GM23338 (cell line): ENCODE data around the gene SP8. TPM values are rescaled to one million over a fixed set of nuclear protein-coding genes. Genes with fewer than 3 reads are reported as not detected.

ENCODE experiments used
- ATAC-seq: fragments of 200-7000 bp; cut with Tn5 transposase; 3 replicates; pipeline ENCODE4 v1.9.1; 2020
- DNase-seq: peaks from one replicate; pipeline ENCODE4 v3.0.0-alpha.2; 2015; ENCODE audit warnings: low spot score
- H2AFZ ChIP-seq: fragments of 200-600 bp; sonication (generic); 2 replicates; pipeline ENCODE4 v1.8.0; 2016; ENCODE audit warnings: antibody characterized with exemption, mild to moderate bottlenecking, moderate library complexity
- H3F3A ChIP-seq: fragments of 200-600 bp; sonication (generic); replicated peaks from 2 replicates; pipeline ENCODE4 v1.8.0; 2017; ENCODE audit warnings: antibody characterized with exemption, mixed run types, low read depth
- H3K27ac ChIP-seq: fragments of 200-600 bp; sonication (generic); 2 replicates; pipeline ENCODE4 v1.6.1; 2016; ENCODE audit warnings: low read depth
- H3K27me3 ChIP-seq: fragments of 200-600 bp; sonication (generic); 2 replicates; pipeline ENCODE4 v1.8.0; 2016; ENCODE audit warnings: mild to moderate bottlenecking, mixed run types, moderate library complexity; ENCODE audit not compliant: insufficient read depth
- H3K36me3 ChIP-seq: fragments of 200-600 bp; sonication (generic); 2 replicates; pipeline ENCODE4 v1.8.0; 2016; ENCODE audit warnings: mild to moderate bottlenecking; ENCODE audit not compliant: insufficient read depth
- H3K4me1 ChIP-seq: fragments of 200-600 bp; sonication (generic); 2 replicates; pipeline ENCODE4 v1.8.0; 2016; ENCODE audit warnings: mild to moderate bottlenecking, moderate library complexity; ENCODE audit not compliant: insufficient read depth
- H3K4me2 ChIP-seq: fragments of 200-600 bp; sonication (generic); 2 replicates; pipeline ENCODE4 v1.7.1; 2017; ENCODE audit warnings: mixed run types
- H3K4me3 ChIP-seq: fragments of 200-600 bp; sonication (generic); 2 replicates; pipeline ENCODE4 v1.6.1; 2016; ENCODE audit warnings: mixed run types
- H3K79me2 ChIP-seq: fragments of 200-600 bp; sonication (generic); replicated peaks from 2 replicates; pipeline ENCODE4 v1.8.0; 2017; ENCODE audit warnings: mild to moderate bottlenecking; ENCODE audit not compliant: insufficient read depth
- H3K9me2 ChIP-seq: fragments of 200-600 bp; sonication (generic); 2 replicates; pipeline ENCODE4 v1.8.0; 2017; ENCODE audit not compliant: insufficient read depth
- H4K20me1 ChIP-seq: fragments of 200-600 bp; sonication (generic); replicated peaks from 2 replicates; pipeline ENCODE4 v1.8.0; 2017; ENCODE audit warnings: mild to moderate bottlenecking; ENCODE audit not compliant: insufficient read depth
- H3K27ac Mint-ChIP-seq: 2 replicates; pipeline ENCODE4 v1.8.0; 2020; ENCODE audit warnings: inconsistent platforms, mild to moderate bottlenecking, moderate library complexity, mixed read lengths
- H3K27me3 Mint-ChIP-seq: 3 replicates; pipeline ENCODE4 v1.8.0; 2022; ENCODE audit warnings: low read depth, mild to moderate bottlenecking, moderate library complexity, mixed read lengths, inconsistent platforms; ENCODE audit not compliant: insufficient read depth, poor library complexity
- H3K36me3 Mint-ChIP-seq: 3 replicates; pipeline ENCODE4 v1.8.0; 2021; ENCODE audit warnings: low read depth, mild to moderate bottlenecking, inconsistent platforms, moderate library complexity, mixed read lengths
- H3K4me1 Mint-ChIP-seq: 3 replicates; pipeline ENCODE4 v1.8.0; 2020; ENCODE audit warnings: mild to moderate bottlenecking, inconsistent platforms, mixed read lengths
- H3K4me3 Mint-ChIP-seq: 3 replicates; pipeline ENCODE4 v1.8.0; 2021; ENCODE audit warnings: moderate library complexity, mild to moderate bottlenecking, inconsistent platforms, mixed read lengths
- H3K9me3 Mint-ChIP-seq: 3 replicates; pipeline ENCODE4 v1.8.0; 2020; ENCODE audit warnings: moderate library complexity, mild to moderate bottlenecking, inconsistent platforms, mixed read lengths
- CREB1 ChIP-seq: fragments of 250-450 bp; sonication (Bioruptor Pico); IDR thresholded peaks from 2 replicates; pipeline ENCODE4 v1.5.0; 2020; ENCODE audit warnings: low read depth, mild to moderate bottlenecking, moderate library complexity
- EZH2 ChIP-seq: fragments of 200-600 bp; sonication (generic); IDR thresholded peaks from one replicate; pipeline ENCODE4 v1.8.0; 2017; ENCODE audit warnings: antibody characterized with exemption, mild to moderate bottlenecking, low read depth; ENCODE audit not compliant: unreplicated experiment
- EZH2phosphoT487 ChIP-seq: fragments of 200-600 bp; sonication (generic); IDR thresholded peaks from one replicate; pipeline ENCODE4 v1.8.1; 2018; ENCODE audit warnings: antibody characterized with exemption; ENCODE audit not compliant: unreplicated experiment
- JUNB ChIP-seq: IDR thresholded peaks from one replicate; pipeline ENCODE4 v1.6.1; 2016; ENCODE audit warnings: antibody characterized with exemption; ENCODE audit not compliant: unreplicated experiment
- NANOG ChIP-seq: IDR thresholded peaks from 2 replicates; pipeline ENCODE4 v1.6.1; 2016; ENCODE audit warnings: antibody characterized with exemption, borderline replicate concordance
- POLR2AphosphoS5 ChIP-seq: IDR thresholded peaks from 2 replicates; pipeline ENCODE4 v1.6.1; 2016; ENCODE audit warnings: antibody characterized with exemption, low read depth
- STAT1 ChIP-seq: IDR thresholded peaks from one replicate; pipeline ENCODE4 v1.6.1; 2016; ENCODE audit warnings: antibody characterized with exemption; ENCODE audit not compliant: unreplicated experiment
- ZNF114 ChIP-seq: fragments of 250-450 bp; sonication (Bioruptor Pico); IDR thresholded peaks from 2 replicates; pipeline ENCODE4 v1.5.0; 2020; ENCODE audit warnings: mild to moderate bottlenecking, moderate library complexity
- ZNF331 ChIP-seq: fragments of 250-450 bp; sonication (Bioruptor Pico); IDR thresholded peaks from 2 replicates; pipeline ENCODE4 v1.5.0; 2020; ENCODE audit warnings: low read depth, mild to moderate bottlenecking, moderate library complexity
- polyA plus RNA-seq: library from polyadenylated mRNA; unstranded; fragments of >200 nt; fragmentation: Nextera tagmentation; extraction: Ambion mirVana; gene quantifications from 2 replicates; pipeline ENCODE4 v1.2.1, GENCODE V29; 2016
- total RNA-seq: library from RNA; depleted of rRNA; stranded (reverse); fragments of >200 nt; shearing (Covaris generic); gene quantifications from 2 replicates; pipeline ENCODE4 v1.2.3, GENCODE V29; 2014
- TF ChIP-seq, protein P1 (sequence below): IDR thresholded peaks from 2 replicates; pipeline ENCODE4 v1.6.1; 2016; ENCODE audit warnings: antibody characterized with exemption
- TF ChIP-seq, protein P2 (sequence below): fragments of 250-450 bp; sonication (Bioruptor Pico); IDR thresholded peaks from 2 replicates; pipeline ENCODE4 v1.5.0; 2020; ENCODE audit warnings: mild to moderate bottlenecking, moderate library complexity
- TF ChIP-seq, protein P3 (sequence below), 2 experiments: fragments of 200-600 bp in 1 of 2; sonication (generic) in 1 of 2; conservative IDR thresholded peaks; 2 replicates each; pipeline versions ENCODE4 v1.5.1 to v1.6.1; 2016 to 2017; ENCODE audit warnings: antibody characterized with exemption in 2 of 2, low read depth in 2 of 2, mild to moderate bottlenecking in 2 of 2, moderate library complexity in 1 of 2
- TF ChIP-seq, protein P4 (sequence below): IDR thresholded peaks from one replicate; pipeline ENCODE4 v1.6.1; 2018; ENCODE audit warnings: antibody characterized with exemption; ENCODE audit not compliant: unreplicated experiment

SP8 gene
- total and polyA plus RNA-seq, 2 experiments from 2014 or later: 3.7 to 6.7 TPM

DNA sequence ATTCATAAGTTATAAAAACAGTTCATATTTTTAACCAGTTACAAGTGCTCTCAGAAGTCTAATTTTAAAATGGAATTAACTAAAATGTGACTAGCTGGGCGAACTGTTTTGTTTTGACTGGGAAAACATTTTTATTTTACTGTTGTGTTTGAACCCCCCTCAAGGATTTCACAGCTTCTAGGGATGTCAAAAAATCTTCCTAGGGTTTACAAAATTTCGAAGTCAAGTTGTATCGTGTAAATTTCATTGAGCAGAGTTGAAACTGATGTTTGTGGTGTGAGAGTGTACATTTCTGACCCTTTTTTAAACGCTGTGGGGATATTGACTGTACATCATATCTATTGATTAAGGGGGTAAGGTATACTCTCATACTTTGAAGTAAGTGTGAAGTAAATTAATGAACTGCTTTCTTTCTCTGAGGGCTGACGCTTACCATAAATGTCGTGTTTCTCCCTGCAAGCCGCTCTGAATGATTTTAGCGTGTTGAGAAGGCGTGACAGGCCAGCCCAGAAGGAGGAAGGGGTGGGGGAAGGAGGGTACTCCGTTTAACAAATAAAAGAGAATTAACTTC is 1.8 kb upstream of the SP8 start:
- Histone ChIP-seq H3K4me2 (peak overlapping the region; percentile 88), H3K79me2 (no peaks in the 10 kb centered on the region; the same call in 1 of the 2 replicates), H4K20me1 (no peaks in the 10 kb centered on the region), H3K4me3 (peak overlapping the region; percentile 63), H3K27me3 (peaks cover 88% of the 10 kb centered on the region), H3K9me2 (no peaks in the 10 kb centered on the region), H3F3A (peaks cover 15% of the 10 kb centered on the region), H3K27ac (no peak overlapping the region), H3K36me3 (no peaks in the 10 kb centered on the region), H2AFZ (no peak overlapping the region), H3K4me1 (peaks cover 62% of the 10 kb centered on the region)
- H3K27me3 Mint-ChIP-seq: peaks cover 70% of the 10 kb centered on the region
- peaks cover 3% of the 10 kb centered on the region; the same call in 2 of the 3 replicates for H3K36me3 Mint-ChIP-seq
- no peak for TF ChIP-seq EZH2
- TF ChIP-seq, protein P1, sequence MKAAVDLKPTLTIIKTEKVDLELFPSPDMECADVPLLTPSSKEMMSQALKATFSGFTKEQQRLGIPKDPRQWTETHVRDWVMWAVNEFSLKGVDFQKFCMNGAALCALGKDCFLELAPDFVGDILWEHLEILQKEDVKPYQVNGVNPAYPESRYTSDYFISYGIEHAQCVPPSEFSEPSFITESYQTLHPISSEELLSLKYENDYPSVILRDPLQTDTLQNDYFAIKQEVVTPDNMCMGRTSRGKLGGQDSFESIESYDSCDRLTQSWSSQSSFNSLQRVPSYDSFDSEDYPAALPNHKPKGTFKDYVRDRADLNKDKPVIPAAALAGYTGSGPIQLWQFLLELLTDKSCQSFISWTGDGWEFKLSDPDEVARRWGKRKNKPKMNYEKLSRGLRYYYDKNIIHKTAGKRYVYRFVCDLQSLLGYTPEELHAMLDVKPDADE: no peak
- no peak for TF ChIP-seq POLR2AphosphoS5
- no peak for TF ChIP-seq ZNF114 (CRISPR knock-in tag)
- TF ChIP-seq, protein P2, sequence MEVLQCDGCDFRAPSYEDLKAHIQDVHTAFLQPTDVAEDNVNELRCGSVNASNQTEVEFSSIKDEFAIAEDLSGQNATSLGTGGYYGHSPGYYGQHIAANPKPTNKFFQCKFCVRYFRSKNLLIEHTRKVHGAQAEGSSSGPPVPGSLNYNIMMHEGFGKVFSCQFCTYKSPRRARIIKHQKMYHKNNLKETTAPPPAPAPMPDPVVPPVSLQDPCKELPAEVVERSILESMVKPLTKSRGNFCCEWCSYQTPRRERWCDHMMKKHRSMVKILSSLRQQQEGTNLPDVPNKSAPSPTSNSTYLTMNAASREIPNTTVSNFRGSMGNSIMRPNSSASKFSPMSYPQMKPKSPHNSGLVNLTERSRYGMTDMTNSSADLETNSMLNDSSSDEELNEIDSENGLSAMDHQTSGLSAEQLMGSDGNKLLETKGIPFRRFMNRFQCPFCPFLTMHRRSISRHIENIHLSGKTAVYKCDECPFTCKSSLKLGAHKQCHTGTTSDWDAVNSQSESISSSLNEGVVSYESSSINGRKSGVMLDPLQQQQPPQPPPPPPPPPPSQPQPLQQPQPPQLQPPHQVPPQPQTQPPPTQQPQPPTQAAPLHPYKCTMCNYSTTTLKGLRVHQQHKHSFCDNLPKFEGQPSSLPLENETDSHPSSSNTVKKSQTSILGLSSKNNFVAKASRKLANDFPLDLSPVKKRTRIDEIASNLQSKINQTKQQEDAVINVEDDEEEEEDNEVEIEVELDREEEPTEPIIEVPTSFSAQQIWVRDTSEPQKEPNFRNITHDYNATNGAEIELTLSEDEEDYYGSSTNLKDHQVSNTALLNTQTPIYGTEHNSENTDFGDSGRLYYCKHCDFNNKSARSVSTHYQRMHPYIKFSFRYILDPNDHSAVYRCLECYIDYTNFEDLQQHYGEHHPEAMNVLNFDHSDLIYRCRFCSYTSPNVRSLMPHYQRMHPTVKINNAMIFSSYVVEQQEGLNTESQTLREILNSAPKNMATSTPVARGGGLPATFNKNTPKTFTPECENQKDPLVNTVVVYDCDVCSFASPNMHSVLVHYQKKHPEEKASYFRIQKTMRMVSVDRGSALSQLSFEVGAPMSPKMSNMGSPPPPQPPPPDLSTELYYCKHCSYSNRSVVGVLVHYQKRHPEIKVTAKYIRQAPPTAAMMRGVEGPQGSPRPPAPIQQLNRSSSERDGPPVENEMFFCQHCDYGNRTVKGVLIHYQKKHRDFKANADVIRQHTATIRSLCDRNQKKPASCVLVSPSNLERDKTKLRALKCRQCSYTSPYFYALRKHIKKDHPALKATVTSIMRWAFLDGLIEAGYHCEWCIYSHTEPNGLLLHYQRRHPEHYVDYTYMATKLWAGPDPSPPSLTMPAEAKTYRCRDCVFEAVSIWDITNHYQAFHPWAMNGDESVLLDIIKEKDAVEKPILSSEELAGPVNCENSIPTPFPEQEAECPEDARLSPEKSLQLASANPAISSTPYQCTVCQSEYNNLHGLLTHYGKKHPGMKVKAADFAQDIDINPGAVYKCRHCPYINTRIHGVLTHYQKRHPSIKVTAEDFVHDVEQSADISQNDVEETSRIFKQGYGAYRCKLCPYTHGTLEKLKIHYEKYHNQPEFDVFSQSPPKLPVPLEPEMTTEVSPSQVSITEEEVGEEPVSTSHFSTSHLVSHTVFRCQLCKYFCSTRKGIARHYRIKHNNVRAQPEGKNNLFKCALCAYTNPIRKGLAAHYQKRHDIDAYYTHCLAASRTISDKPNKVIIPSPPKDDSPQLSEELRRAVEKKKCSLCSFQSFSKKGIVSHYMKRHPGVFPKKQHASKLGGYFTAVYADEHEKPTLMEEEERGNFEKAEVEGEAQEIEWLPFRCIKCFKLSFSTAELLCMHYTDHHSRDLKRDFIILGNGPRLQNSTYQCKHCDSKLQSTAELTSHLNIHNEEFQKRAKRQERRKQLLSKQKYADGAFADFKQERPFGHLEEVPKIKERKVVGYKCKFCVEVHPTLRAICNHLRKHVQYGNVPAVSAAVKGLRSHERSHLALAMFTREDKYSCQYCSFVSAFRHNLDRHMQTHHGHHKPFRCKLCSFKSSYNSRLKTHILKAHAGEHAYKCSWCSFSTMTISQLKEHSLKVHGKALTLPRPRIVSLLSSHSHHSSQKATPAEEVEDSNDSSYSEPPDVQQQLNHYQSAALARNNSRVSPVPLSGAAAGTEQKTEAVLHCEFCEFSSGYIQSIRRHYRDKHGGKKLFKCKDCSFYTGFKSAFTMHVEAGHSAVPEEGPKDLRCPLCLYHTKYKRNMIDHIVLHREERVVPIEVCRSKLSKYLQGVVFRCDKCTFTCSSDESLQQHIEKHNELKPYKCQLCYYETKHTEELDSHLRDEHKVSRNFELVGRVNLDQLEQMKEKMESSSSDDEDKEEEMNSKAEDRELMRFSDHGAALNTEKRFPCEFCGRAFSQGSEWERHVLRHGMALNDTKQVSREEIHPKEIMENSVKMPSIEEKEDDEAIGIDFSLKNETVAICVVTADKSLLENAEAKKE (CRISPR knock-in tag): no peak
- TF ChIP-seq, protein P3, sequence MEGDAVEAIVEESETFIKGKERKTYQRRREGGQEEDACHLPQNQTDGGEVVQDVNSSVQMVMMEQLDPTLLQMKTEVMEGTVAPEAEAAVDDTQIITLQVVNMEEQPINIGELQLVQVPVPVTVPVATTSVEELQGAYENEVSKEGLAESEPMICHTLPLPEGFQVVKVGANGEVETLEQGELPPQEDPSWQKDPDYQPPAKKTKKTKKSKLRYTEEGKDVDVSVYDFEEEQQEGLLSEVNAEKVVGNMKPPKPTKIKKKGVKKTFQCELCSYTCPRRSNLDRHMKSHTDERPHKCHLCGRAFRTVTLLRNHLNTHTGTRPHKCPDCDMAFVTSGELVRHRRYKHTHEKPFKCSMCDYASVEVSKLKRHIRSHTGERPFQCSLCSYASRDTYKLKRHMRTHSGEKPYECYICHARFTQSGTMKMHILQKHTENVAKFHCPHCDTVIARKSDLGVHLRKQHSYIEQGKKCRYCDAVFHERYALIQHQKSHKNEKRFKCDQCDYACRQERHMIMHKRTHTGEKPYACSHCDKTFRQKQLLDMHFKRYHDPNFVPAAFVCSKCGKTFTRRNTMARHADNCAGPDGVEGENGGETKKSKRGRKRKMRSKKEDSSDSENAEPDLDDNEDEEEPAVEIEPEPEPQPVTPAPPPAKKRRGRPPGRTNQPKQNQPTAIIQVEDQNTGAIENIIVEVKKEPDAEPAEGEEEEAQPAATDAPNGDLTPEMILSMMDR (conservative IDR thresholded peaks at IDR 0.05; ENCODE audit: low read depth in 2 of 2): no peak
- TF ChIP-seq NANOG: no peak
- TF ChIP-seq ZNF331 (CRISPR knock-in tag): no peak
- no peak for TF ChIP-seq EZH2phosphoT487
- no peak for TF ChIP-seq JUNB
- TF ChIP-seq, protein P4, sequence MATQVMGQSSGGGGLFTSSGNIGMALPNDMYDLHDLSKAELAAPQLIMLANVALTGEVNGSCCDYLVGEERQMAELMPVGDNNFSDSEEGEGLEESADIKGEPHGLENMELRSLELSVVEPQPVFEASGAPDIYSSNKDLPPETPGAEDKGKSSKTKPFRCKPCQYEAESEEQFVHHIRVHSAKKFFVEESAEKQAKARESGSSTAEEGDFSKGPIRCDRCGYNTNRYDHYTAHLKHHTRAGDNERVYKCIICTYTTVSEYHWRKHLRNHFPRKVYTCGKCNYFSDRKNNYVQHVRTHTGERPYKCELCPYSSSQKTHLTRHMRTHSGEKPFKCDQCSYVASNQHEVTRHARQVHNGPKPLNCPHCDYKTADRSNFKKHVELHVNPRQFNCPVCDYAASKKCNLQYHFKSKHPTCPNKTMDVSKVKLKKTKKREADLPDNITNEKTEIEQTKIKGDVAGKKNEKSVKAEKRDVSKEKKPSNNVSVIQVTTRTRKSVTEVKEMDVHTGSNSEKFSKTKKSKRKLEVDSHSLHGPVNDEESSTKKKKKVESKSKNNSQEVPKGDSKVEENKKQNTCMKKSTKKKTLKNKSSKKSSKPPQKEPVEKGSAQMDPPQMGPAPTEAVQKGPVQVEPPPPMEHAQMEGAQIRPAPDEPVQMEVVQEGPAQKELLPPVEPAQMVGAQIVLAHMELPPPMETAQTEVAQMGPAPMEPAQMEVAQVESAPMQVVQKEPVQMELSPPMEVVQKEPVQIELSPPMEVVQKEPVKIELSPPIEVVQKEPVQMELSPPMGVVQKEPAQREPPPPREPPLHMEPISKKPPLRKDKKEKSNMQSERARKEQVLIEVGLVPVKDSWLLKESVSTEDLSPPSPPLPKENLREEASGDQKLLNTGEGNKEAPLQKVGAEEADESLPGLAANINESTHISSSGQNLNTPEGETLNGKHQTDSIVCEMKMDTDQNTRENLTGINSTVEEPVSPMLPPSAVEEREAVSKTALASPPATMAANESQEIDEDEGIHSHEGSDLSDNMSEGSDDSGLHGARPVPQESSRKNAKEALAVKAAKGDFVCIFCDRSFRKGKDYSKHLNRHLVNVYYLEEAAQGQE: no peak
- no peak for TF ChIP-seq CREB1 (CRISPR knock-in tag)
- no peak for TF ChIP-seq STAT1
- peak overlapping the region; percentile 87 for H3K4me3 Mint-ChIP-seq
- DNase-seq: no peak
- H3K4me1 Mint-ChIP-seq: peaks cover 49% of the 10 kb centered on the region
- H3K27ac Mint-ChIP-seq: no peak overlapping the region
- ATAC-seq: no peak
- H3K9me3 Mint-ChIP-seq: no peaks in the 10 kb centered on the region
